WTC11 (cell line): ENCODE measurements around the gene FOXJ2. TPM values are rescaled to one million over a fixed set of nuclear protein-coding genes. Genes with fewer than 3 reads are reported as not detected.
"Not testable (repeated sequence)": the region's sequence is repeated elsewhere in the genome, so short reads cannot be mapped to it uniquely, and the experiment has no call there.

ENCODE experiments used
- ATAC-seq: fragments of 200-7000 bp; cut with Tn5 transposase; 2 replicates; pipeline ENCODE4 v1.10.0; 2021; ENCODE audit warnings: mild to moderate bottlenecking, moderate library complexity
- CTCF ChIA-PET: fragments of 300-600 bp; sonication (Branson Sonifier 250); formaldehyde crosslinking; loops from one replicate; lab custom pipeline; 2021; ENCODE audit warnings: antibody characterized with exemption; lab: Charles Lee
- POLR2A ChIA-PET: fragments of 350-600 bp; sonication (Branson Sonifier 250); formaldehyde crosslinking; loops from one replicate; lab custom pipeline; 2021; ENCODE audit warnings: antibody characterized with exemption; lab: Charles Lee
- DNase-seq: peaks from one replicate; pipeline ENCODE4 v3.0.0; 2021; ENCODE audit warnings: low spot score
- H3K27ac Mint-ChIP-seq: 2 replicates; pipeline ENCODE4 v1.8.0; 2021; ENCODE audit warnings: mixed read lengths
- H3K27me3 Mint-ChIP-seq: 2 replicates; pipeline ENCODE4 v1.8.0; 2021; ENCODE audit warnings: low read depth, mild to moderate bottlenecking, moderate library complexity, mixed read lengths
- H3K36me3 Mint-ChIP-seq: 2 replicates; pipeline ENCODE4 v1.8.0; 2021; ENCODE audit warnings: mixed read lengths
- H3K4me1 Mint-ChIP-seq: 2 replicates; pipeline ENCODE4 v1.8.0; 2022; ENCODE audit warnings: mixed read lengths
- H3K4me3 Mint-ChIP-seq: 2 replicates; pipeline ENCODE4 v1.8.0; 2021; ENCODE audit warnings: mild to moderate bottlenecking, moderate library complexity, mixed read lengths
- H3K9me3 Mint-ChIP-seq: 2 replicates; pipeline ENCODE4 v1.8.0; 2021; ENCODE audit warnings: mixed read lengths
- AR ChIP-seq: fragments of 250-450 bp; sonication (Bioruptor Pico); IDR thresholded peaks from 2 replicates; pipeline ENCODE4 v1.9.0; 2021; ENCODE audit warnings: mild to moderate bottlenecking
- ATF3 ChIP-seq: sonication (generic); formaldehyde crosslinking; conservative IDR thresholded peaks from 2 replicates; pipeline ENCODE4 v1.8.1; 2022; ENCODE audit warnings: mild to moderate bottlenecking, missing genetic modification reagents
- CBFB ChIP-seq: sonication (generic); formaldehyde crosslinking; IDR thresholded peaks from 2 replicates; pipeline ENCODE4 v1.8.1; 2022; ENCODE audit warnings: mild to moderate bottlenecking, low read depth, missing genetic modification reagents
- CREM ChIP-seq: sonication (generic); formaldehyde crosslinking; IDR thresholded peaks from 2 replicates; pipeline ENCODE4 v1.8.1; 2022; ENCODE audit warnings: mild to moderate bottlenecking, missing genetic modification reagents, moderate library complexity
- GTF2I ChIP-seq: fragments of 250-450 bp; sonication (Bioruptor Pico); conservative IDR thresholded peaks from 2 replicates; pipeline ENCODE4 v1.4.0; 2021; ENCODE audit warnings: mild to moderate bottlenecking
- NR1H2 ChIP-seq: sonication (generic); formaldehyde crosslinking; IDR thresholded peaks from 2 replicates; pipeline ENCODE4 v1.9.0; 2021; ENCODE audit warnings: mild to moderate bottlenecking, moderate library complexity, missing genetic modification reagents
- PRDM15 ChIP-seq: sonication (generic); formaldehyde crosslinking; IDR thresholded peaks from 2 replicates; pipeline ENCODE4 v1.8.0; 2022; ENCODE audit warnings: missing genetic modification reagents
- RORB ChIP-seq: fragments of 250-450 bp; sonication (Bioruptor Pico); IDR thresholded peaks from 2 replicates; pipeline ENCODE4 v1.9.0; 2021; ENCODE audit warnings: mild to moderate bottlenecking
- SP1 ChIP-seq: sonication (generic); formaldehyde crosslinking; conservative IDR thresholded peaks from 2 replicates; pipeline ENCODE4 v1.8.1; 2022; ENCODE audit warnings: missing genetic modification reagents
- TEAD1 ChIP-seq: sonication (generic); formaldehyde crosslinking; IDR thresholded peaks from 2 replicates; pipeline ENCODE4 v1.8.0; 2022; ENCODE audit warnings: mild to moderate bottlenecking, missing genetic modification reagents
- ZNF121 ChIP-seq: sonication (generic); formaldehyde crosslinking; IDR thresholded peaks from 2 replicates; pipeline ENCODE4 v1.8.0; 2023; ENCODE audit warnings: missing genetic modification reagents
- ZNF281 ChIP-seq: sonication (generic); formaldehyde crosslinking; IDR thresholded peaks from 2 replicates; pipeline ENCODE4 v1.8.0; 2023; ENCODE audit warnings: mild to moderate bottlenecking, missing genetic modification reagents
- ZNF425 ChIP-seq: fragments of 250-450 bp; sonication (Bioruptor Pico); conservative IDR thresholded peaks from 2 replicates; pipeline ENCODE4 v1.9.0; 2021; ENCODE audit warnings: mild to moderate bottlenecking
- total RNA-seq: library from RNA; stranded (reverse); gene quantifications from 3 replicates; pipeline ENCODE4 v1.2.3, GENCODE V29; 2021
- TF ChIP-seq, protein P1 (sequence below): fragments of 250-450 bp; sonication (Bioruptor Pico); IDR thresholded peaks from 2 replicates; pipeline ENCODE4 v1.8.0; 2021; ENCODE audit warnings: mild to moderate bottlenecking

The FOXJ2 gene
- total RNA-seq, 1 experiment from 2014 or later, result 12.7 TPM

GRCh38 chr12:8065991-8066594 is 33.6 kb downstream of the FOXJ2 start, which contains the start of gene C3AR1 (continued):
- no peak for TF ChIP-seq AR (CRISPR knock-in tag)
- no peak for TF ChIP-seq TEAD1
- no peak for TF ChIP-seq ZNF425 (CRISPR knock-in tag)
- no peak for TF ChIP-seq SP1 (CRISPR knock-in tag)
- no peak for TF ChIP-seq CBFB (CRISPR knock-in tag)

GRCh38 chr12:8069582-8069981 is 37.1 kb downstream of the FOXJ2 start:
- Mint-ChIP-seq H3K9me3 (no peaks in the 10 kb centered on the region), H3K36me3 (no peaks in the 10 kb centered on the region), H3K4me3 (no peak overlapping the region), H3K27me3 (no peaks in the 10 kb centered on the region), H3K27ac (no peak overlapping the region), H3K4me1 (peaks cover 2% of the 10 kb centered on the region; the same call in 1 of the 2 replicates)
- ChIA-PET POLR2A (no interaction called here), CTCF (interaction anchor here (1.0 kb wide), 1 partner anchor 24 kb away, joined by 4 read pairs; no protein-coding TSS in a partner anchor)
- no peak for TF ChIP-seq ATF3 (CRISPR knock-in tag)
- TF ChIP-seq ZNF121 (CRISPR knock-in tag), result no peak
- no peak for TF ChIP-seq RORB (CRISPR knock-in tag)
- DNase-seq, result no peak
- no peak for ATAC-seq

DNA sequence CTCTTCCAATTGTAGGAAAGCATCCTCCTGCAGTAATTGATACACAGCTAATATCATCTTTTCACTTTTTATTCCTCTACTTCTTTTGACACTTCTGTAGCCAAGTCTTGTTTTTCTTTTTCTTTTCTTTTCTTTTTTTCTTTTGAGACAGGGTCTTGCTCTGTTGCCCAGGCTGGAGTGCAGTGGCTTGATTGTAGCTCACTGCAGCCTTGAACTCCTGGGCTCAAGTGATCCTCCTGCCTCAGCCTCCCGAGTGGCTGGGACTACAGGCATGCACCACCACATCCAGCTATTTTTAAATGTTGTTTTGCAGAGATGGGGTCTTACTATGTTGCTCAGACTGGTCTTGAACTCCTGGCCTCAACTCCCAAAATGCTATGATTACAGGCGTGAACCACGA is 39.3 kb downstream of the FOXJ2 start:
- CTCF ChIA-PET, H3K9me3 Mint-ChIP-seq, ATAC-seq, DNase-seq, H3K27ac Mint-ChIP-seq, H3K4me1 Mint-ChIP-seq, H3K36me3 Mint-ChIP-seq, H3K4me3 Mint-ChIP-seq, POLR2A ChIA-PET, H3K27me3 Mint-ChIP-seq: not testable (repeated sequence)
- TF ChIP-seq ZNF121 (CRISPR knock-in tag), result 0 out of 2 replicates have a peak, but pooled peaks have one; percentile 31

DNA sequence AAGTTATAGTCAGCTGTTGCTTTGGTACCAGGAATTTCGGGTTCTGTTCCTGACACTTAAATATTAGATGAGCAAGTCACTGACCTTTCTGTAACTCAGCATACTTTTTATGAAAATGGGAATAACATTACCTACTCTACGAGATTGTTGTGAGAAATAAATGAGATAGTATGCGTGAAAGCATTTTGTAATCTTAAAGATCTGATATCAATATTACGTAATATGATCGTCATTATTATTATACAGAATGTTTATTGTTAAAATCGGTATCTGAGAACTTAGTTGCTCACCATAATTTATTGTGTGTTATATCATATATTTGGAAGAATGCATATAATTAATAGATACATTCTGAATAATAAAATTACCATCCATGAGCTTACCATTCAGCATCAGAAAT is 43.4 kb downstream of the FOXJ2 start:
- H3K4me3 Mint-ChIP-seq, result no peak overlapping the region
- H3K27me3 Mint-ChIP-seq, result no peaks in the 10 kb centered on the region
- no peak overlapping the region for H3K27ac Mint-ChIP-seq
- ATAC-seq (no peak), DNase-seq (no peak)
- no peaks in the 10 kb centered on the region for H3K9me3 Mint-ChIP-seq
- ChIA-PET POLR2A (no interaction called here), CTCF (no interaction called here)
- H3K36me3 Mint-ChIP-seq, result no peaks in the 10 kb centered on the region
- H3K4me1 Mint-ChIP-seq, result peaks cover 29% of the 10 kb centered on the region
- no peak for TF ChIP-seq ZNF281
- no peak for TF ChIP-seq NR1H2 (CRISPR knock-in tag)
- no peak for TF ChIP-seq PRDM15 (CRISPR knock-in tag)
- no peak for TF ChIP-seq GTF2I (CRISPR knock-in tag)
- TF ChIP-seq CREM (CRISPR knock-in tag), result no peak
- TF ChIP-seq, protein P1, sequence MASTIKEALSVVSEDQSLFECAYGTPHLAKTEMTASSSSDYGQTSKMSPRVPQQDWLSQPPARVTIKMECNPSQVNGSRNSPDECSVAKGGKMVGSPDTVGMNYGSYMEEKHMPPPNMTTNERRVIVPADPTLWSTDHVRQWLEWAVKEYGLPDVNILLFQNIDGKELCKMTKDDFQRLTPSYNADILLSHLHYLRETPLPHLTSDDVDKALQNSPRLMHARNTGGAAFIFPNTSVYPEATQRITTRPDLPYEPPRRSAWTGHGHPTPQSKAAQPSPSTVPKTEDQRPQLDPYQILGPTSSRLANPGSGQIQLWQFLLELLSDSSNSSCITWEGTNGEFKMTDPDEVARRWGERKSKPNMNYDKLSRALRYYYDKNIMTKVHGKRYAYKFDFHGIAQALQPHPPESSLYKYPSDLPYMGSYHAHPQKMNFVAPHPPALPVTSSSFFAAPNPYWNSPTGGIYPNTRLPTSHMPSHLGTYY (CRISPR knock-in tag), result no peak
- no peak for TF ChIP-seq CBFB (CRISPR knock-in tag)
